Heart right ventricle (tissue), 16 donors: ENCODE data around the gene CNST. TPM values are rescaled to one million over a fixed set of nuclear protein-coding genes. Genes with fewer than 3 reads are reported as not detected.

Experiments used
- ATAC-seq, 8 donors: fragments of 200-7000 bp; cut with Tn5 transposase; one replicate each; pipeline ENCODE4 v1.9.1; 2020; ENCODE audit warnings: mild to moderate bottlenecking in 8 of 8, moderate library complexity in 8 of 8, moderate number of reproducible peaks in 1 of 8
- DNase-seq, 2 donors: peaks; one replicate each; pipeline ENCODE4 v3.0.0-alpha.2; 2020
- H3K27ac ChIP-seq, 10 donors: fragments of 200-600 bp; sonication (generic) in 2 of 10; one replicate each; pipeline versions ENCODE4 v1.5.0 to v1.8.0; 2020 to 2022; ENCODE audit warnings: mild to moderate bottlenecking in 3 of 10
- H3K27me3 ChIP-seq, 7 donors: fragments of 200-600 bp; one replicate each; pipeline ENCODE4 v1.8.0; 2021 to 2022; ENCODE audit warnings: mild to moderate bottlenecking in 2 of 7
- H3K36me3 ChIP-seq, 9 donors: fragments of 200-600 bp; sonication (generic) in 1 of 9; one replicate each; pipeline versions ENCODE4 v1.5.0 to v1.8.0; 2020 to 2022; ENCODE audit warnings: mild to moderate bottlenecking in 2 of 9
- H3K4me1 ChIP-seq, 9 donors: fragments of 200-600 bp; sonication (generic) in 1 of 9; one replicate each; pipeline versions ENCODE4 v1.5.0 to v1.8.0; 2020 to 2022; ENCODE audit warnings: mild to moderate bottlenecking in 4 of 9
- H3K4me3 ChIP-seq, 10 donors: fragments of 200-600 bp; sonication (generic) in 2 of 10; one replicate each; pipeline versions ENCODE4 v1.5.0 to v1.8.0; 2020 to 2022; ENCODE audit warnings: mild to moderate bottlenecking in 7 of 10, moderate library complexity in 2 of 10
- H3K9me3 ChIP-seq, 11 donors: fragments of 200-600 bp in 10 of 11; sonication (generic) in 2 of 11; one replicate each; pipeline versions ENCODE4 v1.5.0 to v1.8.0; 2013 to 2022; ENCODE audit warnings: mild to moderate bottlenecking in 2 of 11, control low read depth in 1 of 11, moderate library complexity in 1 of 11
- WGBS, 2 donors: extraction: QIAGEN DNeasy Blood & Tissue Kit; methylation state at CpG; one replicate each; pipeline ENCODE4 v1.1.7; 2013; ENCODE audit warnings: inconsistent platforms in 1 of 2; 5-methylcytosine and 5-hydroxymethylcytosine counted together
- intact Hi-C, 10 donors: fragments of 100-400 bp; cut with DNase I; formaldehyde crosslinking; loops; one replicate each; pipeline versions ENCODE4 v1.11.1 to v1.14.2; 2022
- polyA plus RNA-seq, 2 donors: library from polyadenylated mRNA; stranded (reverse); fragments of 200-250 nt; gene quantifications; one replicate each; pipeline ENCODE4 v1.2.3, GENCODE V29; 2013
- total RNA-seq, 10 donors: library from RNA; stranded (reverse); fragmentation: NEBNext Ultra II Directional in 3 of 10; extraction: Animal tissue kit (Norgen Biotek cat#: 25700) in 3 of 10; gene quantifications; one replicate each; pipeline versions ENCODE4 v1.2.1 to v1.2.4, GENCODE V29; 2021 to 2023
- TF ChIP-seq, protein P1 (sequence below), 9 donors: fragments of 200-600 bp; sonication (generic) in 2 of 9; IDR thresholded peaks; one replicate each; pipeline versions ENCODE4 v1.5.0 to v1.8.0; 2021 to 2022; ENCODE audit warnings: antibody characterized with exemption in 9 of 9, mild to moderate bottlenecking in 5 of 9, moderate library complexity in 1 of 9
- donor health status: Arrhythmogenic right ventricular cardiomyopathy.
- donor health status: ischemic (EF 13 %, LVEDD 7.1; RV severe dilation, severe dysfunction).
- donor health status: healthy with polysubstance abuse.
- donor health status: DM: no; HTN: yes; CAD: no.
- donor health status: DM: no; HTN: no; CAD: no.
- donor health status: ischemic (EF 25% LVEDD 6.9; RV normal size, moderate dysfunction).
- donor health status: ischemic (EF 25% LVEDD 5.7; RV mildly dilated, moderate dysfunction).
- donor health status: healthy.
- donor health status: DM: yes; HTN: yes; CAD: no.
- donor health status: Ischemic cardiomyopathy.
- donor health status: ischemic (EF 35%, LVEDD 5.7; RV mildly dilated, moderate dysfunction).
- donor health status: nonischemic (EF 11% LVEDD 7.7; RV severe dilation, severe dysfunction).
- donor health status: DM: yes; HTN: yes; CAD: no.
- donor health status: PGD.
- donor health status: ischemic (EF 29% LVEDD 5.4; RV normal size, mild dysfunction).
- donor health status: nonischemic (EF 23%, LVEDD 6.1; RV moderate dilation, normal function).

CNST gene
- total and polyA plus RNA-seq, 12 donors, result 5.6 to 24.4 (median 14.7) TPM

- H3K9me3 ChIP-seq, result peaks cover 0 to 6% (median 0%) of the 10 kb centered on the region in 11 donors
- no peak overlapping the region for H3K4me3 ChIP-seq
- no peak for DNase-seq
- TF ChIP-seq, protein P1, sequence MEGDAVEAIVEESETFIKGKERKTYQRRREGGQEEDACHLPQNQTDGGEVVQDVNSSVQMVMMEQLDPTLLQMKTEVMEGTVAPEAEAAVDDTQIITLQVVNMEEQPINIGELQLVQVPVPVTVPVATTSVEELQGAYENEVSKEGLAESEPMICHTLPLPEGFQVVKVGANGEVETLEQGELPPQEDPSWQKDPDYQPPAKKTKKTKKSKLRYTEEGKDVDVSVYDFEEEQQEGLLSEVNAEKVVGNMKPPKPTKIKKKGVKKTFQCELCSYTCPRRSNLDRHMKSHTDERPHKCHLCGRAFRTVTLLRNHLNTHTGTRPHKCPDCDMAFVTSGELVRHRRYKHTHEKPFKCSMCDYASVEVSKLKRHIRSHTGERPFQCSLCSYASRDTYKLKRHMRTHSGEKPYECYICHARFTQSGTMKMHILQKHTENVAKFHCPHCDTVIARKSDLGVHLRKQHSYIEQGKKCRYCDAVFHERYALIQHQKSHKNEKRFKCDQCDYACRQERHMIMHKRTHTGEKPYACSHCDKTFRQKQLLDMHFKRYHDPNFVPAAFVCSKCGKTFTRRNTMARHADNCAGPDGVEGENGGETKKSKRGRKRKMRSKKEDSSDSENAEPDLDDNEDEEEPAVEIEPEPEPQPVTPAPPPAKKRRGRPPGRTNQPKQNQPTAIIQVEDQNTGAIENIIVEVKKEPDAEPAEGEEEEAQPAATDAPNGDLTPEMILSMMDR (IDR thresholded peaks at IDR 0.05), result no peak
- peaks cover 0 to 39% (median 0%) of the 10 kb centered on the region in 9 donors for H3K36me3 ChIP-seq
- peaks cover 0 to 41% (median 23%) of the 10 kb centered on the region in 9 donors for H3K4me1 ChIP-seq
- intact Hi-C loops, result no loop called here
- no peak overlapping the region for H3K27ac ChIP-seq
- H3K27me3 ChIP-seq, result no peaks in the 10 kb centered on the region
- ATAC-seq, result no peak
Observed at GRCh38 chr1:246591047-246591446, 24.8 kb downstream of the CNST start.

DNA sequence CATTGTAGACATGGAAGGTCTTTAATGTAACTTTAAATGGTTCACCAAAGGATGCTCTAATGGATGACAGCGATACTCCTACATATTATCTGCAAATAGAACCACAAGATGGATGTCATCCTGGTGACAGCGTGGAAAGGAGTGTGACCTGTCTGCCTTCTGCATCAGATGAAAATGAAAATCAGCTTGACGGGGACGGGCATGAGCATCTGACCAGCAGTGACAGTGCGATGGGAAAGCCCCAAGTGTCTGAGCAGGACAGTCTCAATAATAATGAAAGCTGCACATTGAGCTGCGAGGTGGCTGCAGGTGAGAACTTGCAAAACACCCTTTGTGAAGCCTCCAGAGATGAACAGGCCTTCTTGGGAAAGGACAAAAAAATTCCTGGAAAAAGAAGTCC is 25.2 kb downstream of the CNST start:
- Histone ChIP-seq H3K27me3 (no peaks in the 10 kb centered on the region), H3K36me3 (peaks cover 0 to 39% (median 0%) of the 10 kb centered on the region in 9 donors), H3K9me3 (peaks cover 0 to 6% (median 0%) of the 10 kb centered on the region in 11 donors), H3K4me3 (no peak overlapping the region), H3K27ac (no peak overlapping the region), H3K4me1 (peaks cover 0 to 41% (median 24%) of the 10 kb centered on the region in 9 donors)
- ATAC-seq (no peak), DNase-seq (no peak)
- intact Hi-C loops, result no loop called here
- WGBS, 2 donors, result 93 to 95% methylated on average over 6 of the region's 6 CpGs
- TF ChIP-seq, protein P1 (IDR thresholded peaks at IDR 0.05), result no peak

DNA sequence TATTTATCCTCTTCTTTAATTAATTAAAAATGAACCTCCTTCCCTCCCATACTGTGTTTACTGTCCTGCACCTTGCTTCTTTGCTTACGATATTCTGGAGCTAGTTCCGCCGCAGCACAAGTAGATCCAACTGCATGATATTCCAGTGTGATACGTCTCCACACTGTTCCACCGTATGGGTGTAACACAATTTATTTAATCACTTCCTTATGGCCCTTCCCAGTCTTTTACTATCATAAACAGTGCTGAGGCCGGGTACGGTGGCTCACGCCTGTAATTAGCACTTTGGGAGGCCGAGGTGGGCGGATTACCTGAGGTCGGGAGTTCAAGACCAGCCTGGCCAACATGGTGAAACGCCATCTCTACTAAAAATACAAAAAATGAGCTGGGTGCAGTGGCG is 25.7 kb downstream of the CNST start:
- TF ChIP-seq, protein P1 (IDR thresholded peaks at IDR 0.05), result no peak
- Histone ChIP-seq H3K36me3 (peaks cover 0 to 39% (median 0%) of the 10 kb centered on the region in 9 donors), H3K27ac (no peak overlapping the region), H3K9me3 (peaks cover 0 to 6% (median 0%) of the 10 kb centered on the region in 11 donors), H3K4me3 (no peak overlapping the region), H3K27me3 (no peaks in the 10 kb centered on the region), H3K4me1 (peaks cover 0 to 41% (median 25%) of the 10 kb centered on the region in 9 donors)
- intact Hi-C loops, result no loop called here
- ATAC-seq (peak in 1 of 8 donors; percentile 31), DNase-seq (no peak)
- 91 to 92% methylated on average over 13 of the region's 13 CpGs for WGBS, 2 donors

DNA sequence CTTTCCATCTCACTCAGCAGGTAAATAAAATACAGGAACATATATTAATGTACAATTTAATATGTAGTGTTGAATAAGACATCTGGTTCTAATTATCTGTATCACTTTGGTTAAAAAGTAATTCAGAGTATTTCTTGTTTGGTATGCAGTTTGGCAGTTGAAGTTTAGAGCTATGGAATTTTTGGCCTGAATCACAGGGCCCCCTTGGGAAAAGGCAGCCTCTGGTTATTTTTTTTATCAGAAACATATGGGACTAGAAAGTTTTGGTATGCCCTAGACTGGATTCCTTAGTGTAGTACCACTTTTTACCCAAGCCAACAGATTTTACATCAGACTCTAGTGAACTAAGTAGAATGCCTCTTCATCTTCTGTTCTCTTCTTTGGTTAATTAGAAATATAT is 26.4 kb downstream of the CNST start:
- TF ChIP-seq, protein P1 (IDR thresholded peaks at IDR 0.05), result no peak
- intact Hi-C loops, result no loop called here
- peaks cover 0 to 39% (median 0%) of the 10 kb centered on the region in 9 donors for H3K36me3 ChIP-seq
- H3K4me3 ChIP-seq, result no peak overlapping the region
- peaks cover under 1 to 41% (median 26%) of the 10 kb centered on the region in 9 donors for H3K4me1 ChIP-seq
- H3K27me3 ChIP-seq, result no peaks in the 10 kb centered on the region
- no peak for ATAC-seq
- no peak for DNase-seq
- no peak overlapping the region for H3K27ac ChIP-seq
- H3K9me3 ChIP-seq, result peaks cover 0 to 6% (median 0%) of the 10 kb centered on the region in 11 donors
